ENCODE data around the gene SPTB.

DNA sequence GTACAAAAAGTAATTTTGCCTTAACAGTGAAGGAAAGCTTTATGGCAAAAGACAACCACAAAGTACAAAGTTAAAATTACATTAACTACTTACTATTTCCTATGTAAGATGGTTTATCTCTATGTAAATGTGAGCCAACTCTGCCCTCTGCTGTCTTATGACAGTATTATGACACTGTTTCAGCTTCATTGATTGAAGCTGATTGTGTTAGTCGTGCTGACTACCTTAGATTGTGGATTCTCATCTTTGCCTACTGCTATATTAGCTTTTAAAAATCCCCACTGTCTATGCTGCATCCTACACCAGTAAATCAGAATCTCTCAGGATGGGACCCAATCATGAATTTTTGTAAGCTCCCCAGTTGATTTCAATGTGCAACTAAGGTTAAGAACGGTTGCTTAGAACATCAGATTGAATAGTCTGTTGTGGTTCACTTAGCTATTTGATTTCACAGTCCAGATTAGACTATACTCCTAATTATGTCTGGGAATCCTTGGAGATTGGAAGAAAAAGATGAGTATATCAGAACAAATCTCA lies 12.2 kb upstream of the SPTB start:
- TF ChIP-seq, protein P1, sequence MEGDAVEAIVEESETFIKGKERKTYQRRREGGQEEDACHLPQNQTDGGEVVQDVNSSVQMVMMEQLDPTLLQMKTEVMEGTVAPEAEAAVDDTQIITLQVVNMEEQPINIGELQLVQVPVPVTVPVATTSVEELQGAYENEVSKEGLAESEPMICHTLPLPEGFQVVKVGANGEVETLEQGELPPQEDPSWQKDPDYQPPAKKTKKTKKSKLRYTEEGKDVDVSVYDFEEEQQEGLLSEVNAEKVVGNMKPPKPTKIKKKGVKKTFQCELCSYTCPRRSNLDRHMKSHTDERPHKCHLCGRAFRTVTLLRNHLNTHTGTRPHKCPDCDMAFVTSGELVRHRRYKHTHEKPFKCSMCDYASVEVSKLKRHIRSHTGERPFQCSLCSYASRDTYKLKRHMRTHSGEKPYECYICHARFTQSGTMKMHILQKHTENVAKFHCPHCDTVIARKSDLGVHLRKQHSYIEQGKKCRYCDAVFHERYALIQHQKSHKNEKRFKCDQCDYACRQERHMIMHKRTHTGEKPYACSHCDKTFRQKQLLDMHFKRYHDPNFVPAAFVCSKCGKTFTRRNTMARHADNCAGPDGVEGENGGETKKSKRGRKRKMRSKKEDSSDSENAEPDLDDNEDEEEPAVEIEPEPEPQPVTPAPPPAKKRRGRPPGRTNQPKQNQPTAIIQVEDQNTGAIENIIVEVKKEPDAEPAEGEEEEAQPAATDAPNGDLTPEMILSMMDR (conservative IDR thresholded peaks at IDR 0.05; ENCODE audit: low read depth, low read length) = peak; percentile 67
- TF ChIP-seq EZH2 (IDR thresholded peaks at IDR 0.05; ENCODE audit: borderline replicate concordance, low read depth, low read length, poor library complexity, severe bottlenecking) = no peak
